Osteoblast (primary cell): ENCODE data around the gene HS6ST1. TPM values are rescaled to one million over a fixed set of nuclear protein-coding genes. Genes with fewer than 3 reads are reported as not detected.

ENCODE experiments used
- DNase-seq: peaks from one replicate; pipeline ENCODE4 v3.0.0; 2011; ENCODE audit warnings: low spot score, mixed read lengths; ENCODE audit not compliant: insufficient read length; ENCODE audit errors: missing footprints
- H2AFZ ChIP-seq: 2 replicates; pipeline ENCODE4 v1.6.0; 2011; ENCODE audit warnings: mild to moderate bottlenecking, low read length
- H3K27ac ChIP-seq: 2 replicates; pipeline ENCODE4 v1.5.1; 2011; ENCODE audit warnings: mild to moderate bottlenecking, low read depth, low read length, moderate library complexity
- H3K27me3 ChIP-seq: 2 replicates; pipeline ENCODE4 v1.6.0; 2012; ENCODE audit warnings: mild to moderate bottlenecking, control low read depth, inconsistent platforms, low read length, moderate library complexity; ENCODE audit not compliant: insufficient read depth
- H3K36me3 ChIP-seq: 2 replicates; pipeline ENCODE4 v1.5.1; 2011; ENCODE audit warnings: mild to moderate bottlenecking, low read length, control low read depth, moderate library complexity; ENCODE audit not compliant: insufficient read depth
- H3K4me1 ChIP-seq: 2 replicates; pipeline ENCODE4 v1.5.1; 2011; ENCODE audit warnings: mild to moderate bottlenecking, low read length, control low read depth, moderate library complexity; ENCODE audit not compliant: insufficient read depth
- H3K4me2 ChIP-seq: 2 replicates; pipeline ENCODE4 v1.6.0; 2011; ENCODE audit warnings: mild to moderate bottlenecking, low read length; ENCODE audit not compliant: insufficient read depth
- H3K4me3 ChIP-seq: fragments of 200-600 bp; sonication (generic); 3 replicates; pipeline ENCODE4 v1.5.1; 2012; ENCODE audit warnings: mild to moderate bottlenecking, low read length, inconsistent platforms; ENCODE audit not compliant: insufficient read depth
- H3K79me2 ChIP-seq: 2 replicates; pipeline ENCODE4 v1.6.0; 2012; ENCODE audit warnings: mild to moderate bottlenecking, low read length, control low read depth, inconsistent platforms; ENCODE audit not compliant: insufficient read depth
- H3K9me3 ChIP-seq: 2 replicates; pipeline ENCODE4 v1.5.1; 2011; ENCODE audit warnings: low read depth, low read length, control low read depth
- H4K20me1 ChIP-seq: 2 replicates; pipeline ENCODE4 v1.6.0; 2012; ENCODE audit warnings: mild to moderate bottlenecking, low read length, control low read depth; ENCODE audit not compliant: insufficient read depth
- CTCF ChIP-seq: IDR thresholded peaks from 2 replicates; pipeline ENCODE4 v1.5.1; 2011; ENCODE audit warnings: mild to moderate bottlenecking, low read depth, low read length, moderate library complexity; ENCODE audit errors: extremely low read depth
- total RNA-seq: library from RNA; depleted of rRNA; stranded (reverse); fragments of >200 nt; gene quantifications from 2 replicates; pipeline ENCODE4 v1.2.3, GENCODE V29; 2012

The HS6ST1 gene
- total RNA-seq, 1 donor = 18.8 TPM

DNA sequence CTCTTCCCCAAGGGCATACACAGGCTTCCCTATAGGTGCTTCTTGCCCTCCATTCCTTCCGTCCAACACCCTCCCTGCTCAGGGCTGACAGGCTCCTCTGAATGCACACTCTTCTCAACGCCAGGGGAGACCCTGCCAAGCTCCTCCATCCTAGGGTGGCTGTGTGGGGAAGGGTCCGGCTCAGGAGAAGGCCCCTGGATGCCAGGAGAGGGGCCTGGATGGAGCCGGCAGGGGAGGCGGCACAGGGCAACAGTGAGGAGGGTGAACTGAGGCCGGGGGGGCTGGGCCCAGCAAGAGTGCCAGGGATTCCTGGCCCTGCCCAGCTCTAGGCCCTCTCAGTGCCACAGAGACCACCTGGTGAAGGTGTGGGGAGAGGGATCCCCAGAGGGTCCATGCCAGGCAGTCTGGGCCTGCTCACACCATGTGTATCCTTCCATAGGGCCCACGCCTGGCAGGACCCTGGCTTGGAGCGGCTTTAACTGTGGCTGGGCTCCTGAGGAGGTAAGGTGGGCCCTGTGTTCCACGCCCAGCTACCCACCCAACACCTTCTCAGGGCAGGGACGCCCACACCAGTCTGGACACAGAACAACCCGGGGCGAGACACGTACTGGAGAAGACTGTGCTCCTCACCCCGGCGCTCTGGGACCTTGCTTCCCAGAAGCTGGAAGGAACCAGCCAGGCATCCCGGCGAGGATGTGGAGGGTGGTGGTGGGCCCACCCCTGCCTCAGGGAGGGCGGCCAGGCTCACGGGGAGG lies 26.6 kb downstream of the HS6ST1 start:
- Histone ChIP-seq H3K9me3 (no peaks in the 10 kb centered on the region), H3K4me3 (no peak overlapping the region), H3K27ac (no peak overlapping the region), H3K4me1 (no peaks in the 10 kb centered on the region), H3K4me2 (no peak overlapping the region), H3K79me2 (peaks cover 2% of the 10 kb centered on the region), H2AFZ (no peak overlapping the region), H3K27me3 (no peaks in the 10 kb centered on the region), H4K20me1 (peaks cover 18% of the 10 kb centered on the region), H3K36me3 (no peaks in the 10 kb centered on the region)
- TF ChIP-seq CTCF = no peak
- no peak for DNase-seq

DNA sequence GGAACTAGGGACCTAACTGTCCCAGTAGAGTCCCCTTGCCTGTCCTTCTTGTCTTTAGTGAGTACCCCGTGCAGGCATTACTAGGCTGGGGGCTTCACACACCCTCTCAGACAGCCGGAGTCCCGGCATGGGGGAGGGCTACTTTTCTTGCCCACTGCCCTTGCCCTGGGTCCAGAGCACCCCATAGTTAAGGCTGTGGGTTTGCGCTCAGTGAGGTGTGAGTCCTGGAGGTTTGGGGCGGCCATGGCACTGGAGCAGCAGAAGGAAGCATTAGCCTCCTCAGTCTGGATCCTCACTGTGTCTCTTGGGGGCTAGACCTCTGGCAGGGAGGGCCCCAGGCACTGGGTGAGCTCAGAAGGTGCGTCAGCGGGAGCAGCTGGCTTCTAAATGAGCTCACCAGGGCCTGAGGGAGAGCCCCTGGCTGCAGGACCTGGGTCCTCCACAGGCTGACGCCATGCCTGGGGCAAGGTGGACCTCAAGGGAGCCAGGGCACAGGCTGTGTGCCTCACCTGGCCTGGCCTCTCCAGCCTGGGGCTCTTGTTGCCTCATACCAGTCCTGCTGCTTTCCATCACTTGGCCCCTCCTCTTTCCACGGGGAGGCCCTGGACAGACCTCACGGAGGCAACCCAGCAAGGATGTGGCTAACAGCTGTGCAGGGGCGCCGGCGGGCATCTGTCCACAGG lies 27.4 kb downstream of the HS6ST1 start:
- H3K4me1 ChIP-seq = no peaks in the 10 kb centered on the region
- no peaks in the 10 kb centered on the region for H3K36me3 ChIP-seq
- peaks cover 18% of the 10 kb centered on the region for H4K20me1 ChIP-seq
- no peak overlapping the region for H2AFZ ChIP-seq
- no peaks in the 10 kb centered on the region for H3K9me3 ChIP-seq
- TF ChIP-seq CTCF = no peak
- H3K27ac ChIP-seq = no peak overlapping the region
- peak; percentile 73 for DNase-seq
- peaks cover 2% of the 10 kb centered on the region for H3K79me2 ChIP-seq
- H3K4me3 ChIP-seq = no peak overlapping the region
- H3K27me3 ChIP-seq = no peaks in the 10 kb centered on the region
- no peak overlapping the region for H3K4me2 ChIP-seq

DNA sequence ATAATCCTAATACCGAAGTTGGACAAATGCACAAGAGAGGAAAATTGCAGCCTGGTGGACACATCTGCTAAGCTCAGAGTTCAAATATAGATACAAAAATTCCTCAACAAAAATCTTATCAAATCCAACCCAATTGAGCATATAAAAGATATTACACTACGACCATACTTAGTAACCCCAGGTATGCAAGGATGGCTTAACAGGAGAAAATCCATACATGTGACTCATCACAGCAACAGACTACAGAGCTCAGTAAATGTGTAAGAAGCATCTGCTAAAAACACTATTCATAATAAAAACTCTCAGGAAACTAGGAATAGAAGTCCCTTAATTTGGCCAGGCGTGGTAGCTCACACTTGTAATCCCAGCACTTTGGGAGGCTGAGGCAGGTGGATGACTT lies 28.3 kb downstream of the HS6ST1 start:
- no peaks in the 10 kb centered on the region for H3K36me3 ChIP-seq
- H3K79me2 ChIP-seq = peaks cover 2% of the 10 kb centered on the region
- no peak overlapping the region for H3K27ac ChIP-seq

More for the DNA sequence above, 28.3 kb downstream of the HS6ST1 start:
- TF ChIP-seq CTCF = no peak
- H3K9me3 ChIP-seq = no peaks in the 10 kb centered on the region
- H3K4me2 ChIP-seq = no peak overlapping the region
- no peaks in the 10 kb centered on the region for H3K4me1 ChIP-seq
- peak; percentile 23 for DNase-seq
- no peak overlapping the region for H3K4me3 ChIP-seq
- H4K20me1 ChIP-seq = peaks cover 12% of the 10 kb centered on the region
- H3K27me3 ChIP-seq = no peaks in the 10 kb centered on the region
- no peak overlapping the region for H2AFZ ChIP-seq
